K562 (cell line): ENCODE measurements around the gene PPP1R14B. TPM values are rescaled to one million over a fixed set of nuclear protein-coding genes. Genes with fewer than 3 reads are reported as not detected.
A peak's percentile ranks its signal among the peaks of the same experiment; 100 is the strongest.

Experiments used
- CCNT2 ChIP-seq: IDR thresholded peaks from 2 replicates; pipeline ENCODE4 v1.6.1; 2011; ENCODE audit warnings: borderline replicate concordance, low read depth, mild to moderate bottlenecking, moderate library complexity, mixed read lengths, low read length; ENCODE audit not compliant: insufficient read length; ENCODE audit errors: extremely low read depth
- CTBP1 ChIP-seq: fragments of 450-650 bp; IDR thresholded peaks from 2 replicates; pipeline ENCODE4 v1.6.1; 2016; ENCODE audit warnings: borderline replicate concordance
- HDAC2 ChIP-seq: fragments of 450-650 bp; IDR thresholded peaks from 2 replicates; pipeline ENCODE4 v1.6.1; 2016; ENCODE audit warnings: mild to moderate bottlenecking
- SRSF3 ChIP-seq: fragments of 200-400 bp; formaldehyde crosslinking; IDR thresholded peaks from 2 replicates; pipeline ENCODE4 v1.6.1; 2016; ENCODE audit warnings: mild to moderate bottlenecking, low read length, moderate library complexity; ENCODE audit not compliant: insufficient read depth
- U2AF1 ChIP-seq: fragments of 200-400 bp; formaldehyde crosslinking; optimal IDR thresholded peaks from 2 replicates; pipeline ENCODE3; 2017; ENCODE audit warnings: mild to moderate bottlenecking, low read depth, low read length, moderate library complexity
- ZNF24 ChIP-seq: fragments of 450-650 bp; IDR thresholded peaks from 2 replicates; pipeline ENCODE4 v1.6.1; 2016
- ZNF436 ChIP-seq: fragments of 250-450, 450-650 bp; sonication (Bioruptor Pico); formaldehyde crosslinking; IDR thresholded peaks from 2 replicates; pipeline ENCODE4 v1.7.0; 2020; ENCODE audit warnings: mild to moderate bottlenecking
- ZNF445 ChIP-seq: fragments of 250-450 bp; sonication (Bioruptor Pico); IDR thresholded peaks from 2 replicates; pipeline ENCODE4 v1.4.0; 2020; ENCODE audit warnings: low read depth, mild to moderate bottlenecking, moderate library complexity
- polyA plus RNA-seq, 8 experiments: library from polyadenylated mRNA; depleted of rRNA in 4 of 8; stranded (reverse) in 5 of 8; unstranded in 3 of 8; fragments of >200 nt; fragmentation: Nextera tagmentation in 2 of 8; fragmentation: Illumina TruSeq in 1 of 8; extraction: Ambion mirVana in 2 of 8; extraction: Trizol in 1 of 8; gene quantifications; 2 replicates each; pipeline versions ENCODE4 v1.2.1 to v1.2.3, GENCODE V29; 2011 to 2014; ENCODE audit warnings: inconsistent platforms in 1 of 8, missing spikeins in 1 of 8
- total RNA-seq, 7 experiments: library from RNA; depleted of rRNA in 6 of 7; stranded (reverse); fragments of >200 nt in 6 of 7; fragmentation: Illumina TruSeq in 2 of 7; extraction: Trizol in 2 of 7; gene quantifications; 2 replicates each; pipeline versions ENCODE4 v1.2.1 to v1.2.3, GENCODE V29; 2011 to 2021; ENCODE audit warnings: low replicate concordance in 1 of 7
- TF ChIP-seq, protein P1 (sequence below): fragments of 450-650 bp; IDR thresholded peaks from 2 replicates; pipeline ENCODE4 v1.6.1; 2016; ENCODE audit warnings: low read depth
- TF ChIP-seq, protein P2 (sequence below): fragments of 250-450 bp; sonication (Bioruptor Pico); IDR thresholded peaks from 2 replicates; pipeline ENCODE4 v1.4.0; 2020; ENCODE audit warnings: mild to moderate bottlenecking, moderate library complexity, borderline replicate concordance
- TF ChIP-seq, protein P3 (sequence below): fragments of 450-650 bp; IDR thresholded peaks from 2 replicates; pipeline ENCODE4 v1.6.1; 2017; ENCODE audit warnings: antibody characterized with exemption, mild to moderate bottlenecking

PPP1R14B gene
- total and polyA plus RNA-seq, 9 of the 15 experiments (the other 6 are each of a cell fraction or from before 2014, with no cell fraction given) = 7.7 to 566 (median 212) TPM

DNA sequence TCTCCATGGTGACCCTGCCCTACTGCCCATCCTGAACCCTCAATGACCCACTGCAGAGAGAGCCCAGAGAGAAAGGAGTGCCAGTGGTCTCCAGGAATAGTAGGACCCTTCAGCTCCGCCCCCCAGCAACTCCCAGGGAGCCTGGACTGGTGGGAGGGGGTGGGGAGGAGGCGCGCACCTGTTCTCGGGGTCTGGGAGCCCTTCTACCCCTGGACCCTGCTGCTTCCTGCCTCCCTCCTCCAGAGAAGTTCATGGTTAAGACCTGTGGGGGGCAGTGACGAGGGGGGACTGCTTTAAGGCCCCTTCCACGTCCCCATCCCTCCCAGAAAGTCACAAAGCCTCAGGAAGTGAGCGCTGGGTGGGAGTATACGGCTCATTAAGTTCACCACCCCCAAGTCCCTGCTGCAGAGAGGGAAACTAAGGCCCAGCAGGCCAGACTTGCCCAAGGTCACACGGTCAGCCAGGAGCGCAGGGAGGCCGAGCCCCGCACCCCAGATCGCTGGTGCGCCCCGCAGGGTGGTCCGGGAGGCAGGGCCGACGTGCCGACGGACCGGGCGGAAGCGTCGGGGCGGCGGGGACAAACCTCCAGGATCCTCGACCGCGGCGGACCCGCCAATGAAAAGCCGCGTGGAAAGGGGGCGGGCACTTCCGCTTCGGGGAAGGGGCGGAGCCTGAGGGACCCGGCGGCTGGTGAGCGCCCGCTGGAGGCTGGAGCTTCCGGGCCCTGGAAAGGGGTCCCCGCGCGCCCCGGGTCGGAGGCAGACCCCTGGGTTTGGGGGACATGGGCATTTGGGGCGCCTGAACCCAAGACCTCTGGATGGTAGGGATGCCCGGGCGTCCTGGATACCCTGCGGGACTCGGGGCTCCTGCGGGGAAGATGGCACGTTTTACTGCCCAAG is 20.9 kb downstream of the PPP1R14B start, which contains the start of the genes NUDT22 and TRPT1 (continued):
- TF ChIP-seq, protein P1, sequence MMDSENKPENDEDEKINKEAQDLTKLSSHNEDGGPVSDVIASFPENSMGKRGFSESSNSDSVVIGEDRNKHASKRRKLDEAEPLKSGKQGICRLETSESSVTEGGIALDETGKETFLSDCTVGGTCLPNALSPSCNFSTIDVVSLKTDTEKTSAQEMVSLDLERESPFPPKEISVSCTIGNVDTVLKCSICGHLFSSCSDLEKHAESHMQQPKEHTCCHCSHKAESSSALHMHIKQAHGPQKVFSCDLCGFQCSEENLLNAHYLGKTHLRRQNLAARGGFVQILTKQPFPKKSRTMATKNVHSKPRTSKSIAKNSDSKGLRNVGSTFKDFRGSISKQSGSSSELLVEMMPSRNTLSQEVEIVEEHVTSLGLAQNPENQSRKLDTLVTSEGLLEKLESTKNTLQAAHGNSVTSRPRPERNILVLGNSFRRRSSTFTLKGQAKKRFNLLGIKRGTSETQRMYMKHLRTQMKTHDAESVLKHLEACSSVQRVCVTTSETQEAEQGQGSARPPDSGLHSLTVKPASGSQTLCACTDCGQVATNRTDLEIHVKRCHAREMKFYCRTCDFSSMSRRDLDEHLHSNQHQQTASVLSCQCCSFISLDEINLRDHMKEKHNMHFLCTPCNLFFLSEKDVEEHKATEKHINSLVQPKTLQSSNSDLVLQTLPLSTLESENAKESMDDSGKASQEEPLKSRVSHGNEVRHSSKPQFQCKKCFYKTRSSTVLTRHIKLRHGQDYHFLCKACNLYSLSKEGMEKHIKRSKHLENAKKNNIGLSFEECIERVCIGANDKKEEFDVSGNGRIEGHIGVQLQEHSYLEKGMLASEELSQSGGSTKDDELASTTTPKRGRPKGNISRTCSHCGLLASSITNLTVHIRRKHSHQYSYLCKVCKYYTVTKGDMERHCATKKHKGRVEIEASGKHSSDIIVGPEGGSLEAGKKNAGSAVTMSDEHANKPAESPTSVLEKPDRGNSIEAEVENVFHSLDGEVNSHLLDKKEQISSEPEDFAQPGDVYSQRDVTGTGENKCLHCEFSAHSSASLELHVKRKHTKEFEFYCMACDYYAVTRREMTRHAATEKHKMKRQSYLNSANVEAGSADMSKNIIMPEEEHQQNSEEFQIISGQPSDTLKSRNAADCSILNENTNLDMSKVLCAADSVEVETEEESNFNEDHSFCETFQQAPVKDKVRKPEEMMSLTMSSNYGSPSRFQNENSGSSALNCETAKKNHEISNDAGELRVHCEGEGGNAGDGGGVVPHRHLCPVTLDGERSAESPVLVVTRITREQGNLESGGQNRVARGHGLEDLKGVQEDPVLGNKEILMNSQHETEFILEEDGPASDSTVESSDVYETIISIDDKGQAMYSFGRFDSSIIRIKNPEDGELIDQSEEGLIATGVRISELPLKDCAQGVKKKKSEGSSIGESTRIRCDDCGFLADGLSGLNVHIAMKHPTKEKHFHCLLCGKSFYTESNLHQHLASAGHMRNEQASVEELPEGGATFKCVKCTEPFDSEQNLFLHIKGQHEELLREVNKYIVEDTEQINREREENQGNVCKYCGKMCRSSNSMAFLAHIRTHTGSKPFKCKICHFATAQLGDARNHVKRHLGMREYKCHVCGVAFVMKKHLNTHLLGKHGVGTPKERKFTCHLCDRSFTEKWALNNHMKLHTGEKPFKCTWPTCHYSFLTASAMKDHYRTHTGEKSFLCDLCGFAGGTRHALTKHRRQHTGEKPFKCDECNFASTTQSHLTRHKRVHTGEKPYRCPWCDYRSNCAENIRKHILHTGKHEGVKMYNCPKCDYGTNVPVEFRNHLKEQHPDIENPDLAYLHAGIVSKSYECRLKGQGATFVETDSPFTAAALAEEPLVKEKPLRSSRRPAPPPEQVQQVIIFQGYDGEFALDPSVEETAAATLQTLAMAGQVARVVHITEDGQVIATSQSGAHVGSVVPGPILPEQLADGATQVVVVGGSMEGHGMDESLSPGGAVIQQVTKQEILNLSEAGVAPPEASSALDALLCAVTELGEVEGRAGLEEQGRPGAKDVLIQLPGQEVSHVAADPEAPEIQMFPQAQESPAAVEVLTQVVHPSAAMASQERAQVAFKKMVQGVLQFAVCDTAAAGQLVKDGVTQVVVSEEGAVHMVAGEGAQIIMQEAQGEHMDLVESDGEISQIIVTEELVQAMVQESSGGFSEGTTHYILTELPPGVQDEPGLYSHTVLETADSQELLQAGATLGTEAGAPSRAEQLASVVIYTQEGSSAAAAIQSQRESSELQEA = no peak
- peak; percentile 29; the same call in 1 of the 2 replicates for TF ChIP-seq ZNF24
- TF ChIP-seq SRSF3 = no peak
- no peak for TF ChIP-seq ZNF445 (CRISPR knock-in tag)
- no peak for TF ChIP-seq ZNF436
- peak; percentile 56 for TF ChIP-seq CCNT2
- TF ChIP-seq, protein P2, sequence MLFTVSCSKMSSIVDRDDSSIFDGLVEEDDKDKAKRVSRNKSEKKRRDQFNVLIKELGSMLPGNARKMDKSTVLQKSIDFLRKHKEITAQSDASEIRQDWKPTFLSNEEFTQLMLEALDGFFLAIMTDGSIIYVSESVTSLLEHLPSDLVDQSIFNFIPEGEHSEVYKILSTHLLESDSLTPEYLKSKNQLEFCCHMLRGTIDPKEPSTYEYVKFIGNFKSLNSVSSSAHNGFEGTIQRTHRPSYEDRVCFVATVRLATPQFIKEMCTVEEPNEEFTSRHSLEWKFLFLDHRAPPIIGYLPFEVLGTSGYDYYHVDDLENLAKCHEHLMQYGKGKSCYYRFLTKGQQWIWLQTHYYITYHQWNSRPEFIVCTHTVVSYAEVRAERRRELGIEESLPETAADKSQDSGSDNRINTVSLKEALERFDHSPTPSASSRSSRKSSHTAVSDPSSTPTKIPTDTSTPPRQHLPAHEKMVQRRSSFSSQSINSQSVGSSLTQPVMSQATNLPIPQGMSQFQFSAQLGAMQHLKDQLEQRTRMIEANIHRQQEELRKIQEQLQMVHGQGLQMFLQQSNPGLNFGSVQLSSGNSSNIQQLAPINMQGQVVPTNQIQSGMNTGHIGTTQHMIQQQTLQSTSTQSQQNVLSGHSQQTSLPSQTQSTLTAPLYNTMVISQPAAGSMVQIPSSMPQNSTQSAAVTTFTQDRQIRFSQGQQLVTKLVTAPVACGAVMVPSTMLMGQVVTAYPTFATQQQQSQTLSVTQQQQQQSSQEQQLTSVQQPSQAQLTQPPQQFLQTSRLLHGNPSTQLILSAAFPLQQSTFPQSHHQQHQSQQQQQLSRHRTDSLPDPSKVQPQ (CRISPR knock-in tag) = no peak
- TF ChIP-seq CTBP1 = peak; percentile 30
- peak; percentile 66 for TF ChIP-seq U2AF1
- TF ChIP-seq HDAC2 = 0 out of 2 replicates have a peak, but pooled peaks have one; percentile 48
- TF ChIP-seq, protein P3, sequence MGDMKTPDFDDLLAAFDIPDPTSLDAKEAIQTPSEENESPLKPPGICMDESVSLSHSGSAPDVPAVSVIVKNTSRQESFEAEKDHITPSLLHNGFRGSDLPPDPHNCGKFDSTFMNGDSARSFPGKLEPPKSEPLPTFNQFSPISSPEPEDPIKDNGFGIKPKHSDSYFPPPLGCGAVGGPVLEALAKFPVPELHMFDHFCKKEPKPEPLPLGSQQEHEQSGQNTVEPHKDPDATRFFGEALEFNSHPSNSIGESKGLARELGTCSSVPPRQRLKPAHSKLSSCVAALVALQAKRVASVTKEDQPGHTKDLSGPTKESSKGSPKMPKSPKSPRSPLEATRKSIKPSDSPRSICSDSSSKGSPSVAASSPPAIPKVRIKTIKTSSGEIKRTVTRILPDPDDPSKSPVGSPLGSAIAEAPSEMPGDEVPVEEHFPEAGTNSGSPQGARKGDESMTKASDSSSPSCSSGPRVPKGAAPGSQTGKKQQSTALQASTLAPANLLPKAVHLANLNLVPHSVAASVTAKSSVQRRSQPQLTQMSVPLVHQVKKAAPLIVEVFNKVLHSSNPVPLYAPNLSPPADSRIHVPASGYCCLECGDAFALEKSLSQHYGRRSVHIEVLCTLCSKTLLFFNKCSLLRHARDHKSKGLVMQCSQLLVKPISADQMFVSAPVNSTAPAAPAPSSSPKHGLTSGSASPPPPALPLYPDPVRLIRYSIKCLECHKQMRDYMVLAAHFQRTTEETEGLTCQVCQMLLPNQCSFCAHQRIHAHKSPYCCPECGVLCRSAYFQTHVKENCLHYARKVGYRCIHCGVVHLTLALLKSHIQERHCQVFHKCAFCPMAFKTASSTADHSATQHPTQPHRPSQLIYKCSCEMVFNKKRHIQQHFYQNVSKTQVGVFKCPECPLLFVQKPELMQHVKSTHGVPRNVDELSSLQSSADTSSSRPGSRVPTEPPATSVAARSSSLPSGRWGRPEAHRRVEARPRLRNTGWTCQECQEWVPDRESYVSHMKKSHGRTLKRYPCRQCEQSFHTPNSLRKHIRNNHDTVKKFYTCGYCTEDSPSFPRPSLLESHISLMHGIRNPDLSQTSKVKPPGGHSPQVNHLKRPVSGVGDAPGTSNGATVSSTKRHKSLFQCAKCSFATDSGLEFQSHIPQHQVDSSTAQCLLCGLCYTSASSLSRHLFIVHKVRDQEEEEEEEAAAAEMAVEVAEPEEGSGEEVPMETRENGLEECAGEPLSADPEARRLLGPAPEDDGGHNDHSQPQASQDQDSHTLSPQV = no peak
